GM12891 (cell line): ENCODE data around the gene GABRP.

ENCODE experiments used
- PAX5 ChIP-seq: IDR thresholded peaks from 2 replicates; pipeline ENCODE4 v1.6.1; 2011; ENCODE audit warnings: low read length, moderate library complexity, mild to moderate bottlenecking; ENCODE audit not compliant: insufficient read depth, severe bottlenecking
- POLR2A ChIP-seq: IDR thresholded peaks from 2 replicates; pipeline ENCODE4 v1.6.1; 2011; ENCODE audit warnings: low read depth, low read length, control low read depth
- POLR2AphosphoS5 ChIP-seq: IDR thresholded peaks from 2 replicates; pipeline ENCODE4 v1.6.1; 2011; ENCODE audit warnings: low read depth, low read length, control low read depth
- POU2F2 ChIP-seq: IDR thresholded peaks from 2 replicates; pipeline ENCODE4 v1.6.1; 2011; ENCODE audit warnings: low read depth, mild to moderate bottlenecking, control low read depth, low read length, moderate library complexity
- SPI1 ChIP-seq: IDR thresholded peaks from 2 replicates; pipeline ENCODE4 v1.6.1; 2011; ENCODE audit warnings: low read depth, low read length, control low read depth
- TAF1 ChIP-seq: IDR thresholded peaks from 2 replicates; pipeline ENCODE4 v1.6.1; 2011; ENCODE audit warnings: low read depth, low read length, control low read depth

DNA sequence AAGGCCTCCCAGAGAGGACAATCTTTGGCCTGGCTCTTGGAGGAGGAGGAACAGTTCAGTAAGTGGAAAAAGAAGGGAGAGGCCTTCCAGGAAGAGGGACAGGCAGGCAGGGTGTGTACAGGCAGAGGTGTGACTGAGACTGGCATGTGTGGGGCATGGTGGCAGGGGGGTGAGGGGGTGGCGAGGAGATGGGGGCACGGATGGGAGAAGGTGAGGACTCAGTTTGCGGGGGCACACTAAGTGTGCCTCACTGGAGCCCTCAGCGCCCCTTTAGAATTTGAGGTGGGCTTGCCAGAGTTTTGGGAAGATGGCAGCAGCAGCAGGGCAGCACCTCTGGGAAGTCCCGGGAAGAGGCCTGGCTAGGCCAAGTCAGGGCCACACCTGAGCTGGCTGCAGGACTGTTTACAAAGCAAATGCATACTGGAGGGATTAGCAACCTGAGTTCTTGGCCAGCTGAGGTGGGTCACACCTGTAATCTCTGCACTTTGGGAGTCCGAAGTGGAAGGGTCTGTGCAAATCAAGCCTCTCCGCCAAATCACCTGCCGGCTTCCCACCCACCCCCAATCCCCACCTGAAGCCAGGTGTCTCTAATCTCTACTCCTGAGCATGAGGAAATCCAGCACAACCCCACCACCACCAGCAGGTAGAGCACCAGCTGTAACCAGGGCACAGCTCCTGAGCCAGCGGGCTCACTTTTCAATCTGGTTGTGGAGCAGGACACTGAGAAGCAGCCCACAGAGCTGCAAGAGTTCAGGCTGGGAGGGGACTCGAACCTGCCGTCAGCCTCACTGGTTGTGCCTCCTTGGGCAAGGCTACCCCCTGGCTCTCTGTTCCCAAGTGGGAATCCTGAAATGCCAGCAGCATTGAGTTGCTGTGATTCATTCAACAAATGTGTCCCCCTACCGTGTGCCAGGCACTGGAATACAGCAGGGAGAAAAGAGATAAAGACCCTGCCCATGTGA, 10.2 kb upstream of the GABRP start:
- TF ChIP-seq TAF1 (no peak), POLR2AphosphoS5 (no peak), POLR2A (no peak), SPI1 (no peak), POU2F2 (no peak), PAX5 (no peak)
